ENCODE data around the gene C1orf87.

GRCh38 chr1:60111716-60112115 lies 38.1 kb upstream of the C1orf87 start:
- TF ChIP-seq, protein P1, sequence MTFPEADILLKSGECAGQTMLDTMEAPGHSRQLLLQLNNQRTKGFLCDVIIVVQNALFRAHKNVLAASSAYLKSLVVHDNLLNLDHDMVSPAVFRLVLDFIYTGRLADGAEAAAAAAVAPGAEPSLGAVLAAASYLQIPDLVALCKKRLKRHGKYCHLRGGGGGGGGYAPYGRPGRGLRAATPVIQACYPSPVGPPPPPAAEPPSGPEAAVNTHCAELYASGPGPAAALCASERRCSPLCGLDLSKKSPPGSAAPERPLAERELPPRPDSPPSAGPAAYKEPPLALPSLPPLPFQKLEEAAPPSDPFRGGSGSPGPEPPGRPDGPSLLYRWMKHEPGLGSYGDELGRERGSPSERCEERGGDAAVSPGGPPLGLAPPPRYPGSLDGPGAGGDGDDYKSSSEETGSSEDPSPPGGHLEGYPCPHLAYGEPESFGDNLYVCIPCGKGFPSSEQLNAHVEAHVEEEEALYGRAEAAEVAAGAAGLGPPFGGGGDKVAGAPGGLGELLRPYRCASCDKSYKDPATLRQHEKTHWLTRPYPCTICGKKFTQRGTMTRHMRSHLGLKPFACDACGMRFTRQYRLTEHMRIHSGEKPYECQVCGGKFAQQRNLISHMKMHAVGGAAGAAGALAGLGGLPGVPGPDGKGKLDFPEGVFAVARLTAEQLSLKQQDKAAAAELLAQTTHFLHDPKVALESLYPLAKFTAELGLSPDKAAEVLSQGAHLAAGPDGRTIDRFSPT (tag by site-specific recombination; IDR thresholded peaks at IDR 0.05) = no peak
- no peak for TF ChIP-seq ZNF280D (tag by site-specific recombination; IDR thresholded peaks at IDR 0.05)
- TF ChIP-seq, protein P2, sequence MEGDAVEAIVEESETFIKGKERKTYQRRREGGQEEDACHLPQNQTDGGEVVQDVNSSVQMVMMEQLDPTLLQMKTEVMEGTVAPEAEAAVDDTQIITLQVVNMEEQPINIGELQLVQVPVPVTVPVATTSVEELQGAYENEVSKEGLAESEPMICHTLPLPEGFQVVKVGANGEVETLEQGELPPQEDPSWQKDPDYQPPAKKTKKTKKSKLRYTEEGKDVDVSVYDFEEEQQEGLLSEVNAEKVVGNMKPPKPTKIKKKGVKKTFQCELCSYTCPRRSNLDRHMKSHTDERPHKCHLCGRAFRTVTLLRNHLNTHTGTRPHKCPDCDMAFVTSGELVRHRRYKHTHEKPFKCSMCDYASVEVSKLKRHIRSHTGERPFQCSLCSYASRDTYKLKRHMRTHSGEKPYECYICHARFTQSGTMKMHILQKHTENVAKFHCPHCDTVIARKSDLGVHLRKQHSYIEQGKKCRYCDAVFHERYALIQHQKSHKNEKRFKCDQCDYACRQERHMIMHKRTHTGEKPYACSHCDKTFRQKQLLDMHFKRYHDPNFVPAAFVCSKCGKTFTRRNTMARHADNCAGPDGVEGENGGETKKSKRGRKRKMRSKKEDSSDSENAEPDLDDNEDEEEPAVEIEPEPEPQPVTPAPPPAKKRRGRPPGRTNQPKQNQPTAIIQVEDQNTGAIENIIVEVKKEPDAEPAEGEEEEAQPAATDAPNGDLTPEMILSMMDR (tag by site-specific recombination; IDR thresholded peaks at IDR 0.05) = no peak
- no peak for TF ChIP-seq TCF7L2 (IDR thresholded peaks at IDR 0.05; ENCODE audit: borderline replicate concordance, low read depth, low read length)
- TF ChIP-seq ZBTB7A (tag by site-specific recombination; IDR thresholded peaks at IDR 0.05; ENCODE audit: low read depth) = no peak
- no peak for TF ChIP-seq ZNF777 (tag by site-specific recombination; IDR thresholded peaks at IDR 0.05; ENCODE audit: borderline replicate concordance)
- TF ChIP-seq, protein P3, sequence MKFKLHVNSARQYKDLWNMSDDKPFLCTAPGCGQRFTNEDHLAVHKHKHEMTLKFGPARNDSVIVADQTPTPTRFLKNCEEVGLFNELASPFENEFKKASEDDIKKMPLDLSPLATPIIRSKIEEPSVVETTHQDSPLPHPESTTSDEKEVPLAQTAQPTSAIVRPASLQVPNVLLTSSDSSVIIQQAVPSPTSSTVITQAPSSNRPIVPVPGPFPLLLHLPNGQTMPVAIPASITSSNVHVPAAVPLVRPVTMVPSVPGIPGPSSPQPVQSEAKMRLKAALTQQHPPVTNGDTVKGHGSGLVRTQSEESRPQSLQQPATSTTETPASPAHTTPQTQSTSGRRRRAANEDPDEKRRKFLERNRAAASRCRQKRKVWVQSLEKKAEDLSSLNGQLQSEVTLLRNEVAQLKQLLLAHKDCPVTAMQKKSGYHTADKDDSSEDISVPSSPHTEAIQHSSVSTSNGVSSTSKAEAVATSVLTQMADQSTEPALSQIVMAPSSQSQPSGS (tag by site-specific recombination; IDR thresholded peaks at IDR 0.05; ENCODE audit: low read depth) = no peak
- no peak for TF ChIP-seq ZNF529 (tag by site-specific recombination; IDR thresholded peaks at IDR 0.05; ENCODE audit: insufficient replicate concordance)
- TF ChIP-seq ZFP37 (tag by site-specific recombination; IDR thresholded peaks at IDR 0.05) = no peak
- no peak for TF ChIP-seq ZNF10 (tag by site-specific recombination; IDR thresholded peaks at IDR 0.05)
- TF ChIP-seq, protein P4, sequence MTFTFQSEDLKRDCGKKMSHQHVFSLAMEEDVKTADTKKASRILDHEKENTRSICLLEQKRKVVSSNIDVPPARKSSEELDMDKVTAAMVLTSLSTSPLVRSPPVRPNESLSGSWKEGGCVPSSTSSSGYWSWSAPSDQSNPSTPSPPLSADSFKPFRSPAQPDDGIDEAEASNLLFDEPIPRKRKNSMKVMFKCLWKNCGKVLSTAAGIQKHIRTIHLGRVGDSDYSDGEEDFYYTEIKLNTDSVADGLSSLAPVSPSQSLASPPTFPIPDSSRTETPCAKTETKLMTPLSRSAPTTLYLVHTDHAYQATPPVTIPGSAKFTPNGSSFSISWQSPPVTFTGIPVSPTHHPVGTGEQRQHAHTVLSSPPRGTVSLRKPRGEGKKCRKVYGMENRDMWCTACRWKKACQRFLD (tag by site-specific recombination; IDR thresholded peaks at IDR 0.05) = no peak
- TF ChIP-seq, protein P5, sequence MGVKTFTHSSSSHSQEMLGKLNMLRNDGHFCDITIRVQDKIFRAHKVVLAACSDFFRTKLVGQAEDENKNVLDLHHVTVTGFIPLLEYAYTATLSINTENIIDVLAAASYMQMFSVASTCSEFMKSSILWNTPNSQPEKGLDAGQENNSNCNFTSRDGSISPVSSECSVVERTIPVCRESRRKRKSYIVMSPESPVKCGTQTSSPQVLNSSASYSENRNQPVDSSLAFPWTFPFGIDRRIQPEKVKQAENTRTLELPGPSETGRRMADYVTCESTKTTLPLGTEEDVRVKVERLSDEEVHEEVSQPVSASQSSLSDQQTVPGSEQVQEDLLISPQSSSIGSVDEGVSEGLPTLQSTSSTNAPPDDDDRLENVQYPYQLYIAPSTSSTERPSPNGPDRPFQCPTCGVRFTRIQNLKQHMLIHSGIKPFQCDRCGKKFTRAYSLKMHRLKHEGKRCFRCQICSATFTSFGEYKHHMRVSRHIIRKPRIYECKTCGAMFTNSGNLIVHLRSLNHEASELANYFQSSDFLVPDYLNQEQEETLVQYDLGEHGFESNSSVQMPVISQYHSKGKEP (tag by site-specific recombination; IDR thresholded peaks at IDR 0.05) = no peak

All from HEK293 (cell line).